ENCODE measurements around the gene GAK.
"Not testable (repeated sequence)": the region's sequence is repeated elsewhere in the genome, so short reads cannot be mapped to it uniquely, and the experiment has no call there.

GAK gene

DNA sequence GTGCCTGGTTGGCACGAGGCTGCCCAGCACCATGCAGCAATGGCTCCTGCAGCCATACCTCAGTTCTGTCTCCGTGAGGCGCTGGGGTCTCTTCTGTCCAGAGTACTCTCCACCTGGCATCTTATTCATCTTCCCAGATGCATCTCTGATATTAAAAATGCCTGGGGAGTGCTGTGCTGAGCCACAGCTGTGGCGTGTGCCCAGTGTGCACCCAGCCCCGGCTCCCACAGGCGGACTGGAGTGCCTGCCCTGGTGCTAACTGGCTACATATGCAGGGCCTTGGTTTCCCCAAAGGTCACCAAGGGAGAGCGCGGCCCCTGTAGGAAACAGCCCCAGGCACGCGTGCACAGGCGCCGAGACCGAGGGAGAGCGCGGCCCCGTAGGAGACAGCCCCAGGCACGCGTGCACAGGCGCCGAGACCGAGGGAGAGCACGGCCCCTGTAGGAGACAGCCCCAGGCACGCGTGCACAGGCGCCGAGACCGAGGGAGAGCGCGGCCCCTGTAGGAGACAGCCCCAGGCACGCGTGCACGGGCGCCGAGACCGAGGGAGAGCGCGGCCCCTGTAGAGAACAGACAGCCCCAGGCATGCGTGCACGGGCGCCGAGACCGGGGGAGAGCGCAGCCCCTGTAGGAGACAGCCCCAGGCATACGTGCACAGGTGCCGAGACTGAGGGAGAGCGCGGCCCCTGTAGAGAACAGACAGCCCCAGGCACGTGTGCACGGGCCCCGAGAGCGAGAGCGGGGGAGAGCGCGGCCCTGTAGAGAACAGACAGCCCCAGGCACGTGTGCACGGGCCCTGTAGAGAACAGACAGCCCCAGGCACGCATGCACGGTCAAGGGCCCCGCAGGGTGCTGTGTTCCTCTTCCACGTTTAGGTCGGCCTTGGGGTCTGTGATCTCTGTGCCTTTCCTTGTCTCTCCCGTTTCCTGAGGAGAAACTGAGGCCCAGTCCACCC is 14.7 kb upstream of the GAK start:
- H3K27ac ChIP-seq: no peak overlapping the region
- in situ Hi-C loops (cut with HindIII; ENCODE audit: low pct_ligation_motif_present, low sequenced_read_pairs): no loop called here
- H3K27me3 ChIP-seq (replicated peaks): no peaks in the 10 kb centered on the region
- TF ChIP-seq, protein P1, sequence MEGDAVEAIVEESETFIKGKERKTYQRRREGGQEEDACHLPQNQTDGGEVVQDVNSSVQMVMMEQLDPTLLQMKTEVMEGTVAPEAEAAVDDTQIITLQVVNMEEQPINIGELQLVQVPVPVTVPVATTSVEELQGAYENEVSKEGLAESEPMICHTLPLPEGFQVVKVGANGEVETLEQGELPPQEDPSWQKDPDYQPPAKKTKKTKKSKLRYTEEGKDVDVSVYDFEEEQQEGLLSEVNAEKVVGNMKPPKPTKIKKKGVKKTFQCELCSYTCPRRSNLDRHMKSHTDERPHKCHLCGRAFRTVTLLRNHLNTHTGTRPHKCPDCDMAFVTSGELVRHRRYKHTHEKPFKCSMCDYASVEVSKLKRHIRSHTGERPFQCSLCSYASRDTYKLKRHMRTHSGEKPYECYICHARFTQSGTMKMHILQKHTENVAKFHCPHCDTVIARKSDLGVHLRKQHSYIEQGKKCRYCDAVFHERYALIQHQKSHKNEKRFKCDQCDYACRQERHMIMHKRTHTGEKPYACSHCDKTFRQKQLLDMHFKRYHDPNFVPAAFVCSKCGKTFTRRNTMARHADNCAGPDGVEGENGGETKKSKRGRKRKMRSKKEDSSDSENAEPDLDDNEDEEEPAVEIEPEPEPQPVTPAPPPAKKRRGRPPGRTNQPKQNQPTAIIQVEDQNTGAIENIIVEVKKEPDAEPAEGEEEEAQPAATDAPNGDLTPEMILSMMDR (IDR thresholded peaks at IDR 0.05; ENCODE audit: low read depth, low read length, missing control alignments): no peak
- no peak overlapping the region for H3K4me3 ChIP-seq (ENCODE audit: low read depth, low read length)
- no peak for DNase-seq
- no peaks in the 10 kb centered on the region for H3K36me3 ChIP-seq (replicated peaks)

DNA sequence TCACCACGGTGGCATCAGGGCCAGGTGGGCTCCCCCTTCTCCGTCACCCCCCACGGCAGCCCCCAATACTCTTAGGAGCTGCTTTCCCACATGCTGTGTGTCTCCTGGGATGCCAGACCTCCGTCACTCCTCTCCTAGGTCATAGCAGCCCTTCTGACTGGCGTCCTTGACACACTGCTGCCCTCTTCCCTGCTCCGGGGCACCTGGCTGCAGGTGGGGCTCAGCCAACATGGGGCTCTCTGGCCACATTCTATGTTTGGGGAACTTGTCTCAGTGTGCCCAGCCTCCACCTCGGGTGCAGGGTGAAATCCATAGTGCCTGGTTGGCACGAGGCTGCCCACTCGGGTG is 14.0 kb upstream of the GAK start:
- Histone ChIP-seq H3K36me3 (replicated peaks) (no peaks in the 10 kb centered on the region), H3K27ac (no peak overlapping the region), H3K4me3 (ENCODE audit: low read depth, low read length) (no peak overlapping the region), H3K27me3 (replicated peaks) (no peaks in the 10 kb centered on the region)
- TF ChIP-seq, protein P1 (IDR thresholded peaks at IDR 0.05; ENCODE audit: low read depth, low read length, missing control alignments): no peak
- no peak for DNase-seq
- in situ Hi-C loops (cut with HindIII; ENCODE audit: low pct_ligation_motif_present, low sequenced_read_pairs): no loop called here

DNA sequence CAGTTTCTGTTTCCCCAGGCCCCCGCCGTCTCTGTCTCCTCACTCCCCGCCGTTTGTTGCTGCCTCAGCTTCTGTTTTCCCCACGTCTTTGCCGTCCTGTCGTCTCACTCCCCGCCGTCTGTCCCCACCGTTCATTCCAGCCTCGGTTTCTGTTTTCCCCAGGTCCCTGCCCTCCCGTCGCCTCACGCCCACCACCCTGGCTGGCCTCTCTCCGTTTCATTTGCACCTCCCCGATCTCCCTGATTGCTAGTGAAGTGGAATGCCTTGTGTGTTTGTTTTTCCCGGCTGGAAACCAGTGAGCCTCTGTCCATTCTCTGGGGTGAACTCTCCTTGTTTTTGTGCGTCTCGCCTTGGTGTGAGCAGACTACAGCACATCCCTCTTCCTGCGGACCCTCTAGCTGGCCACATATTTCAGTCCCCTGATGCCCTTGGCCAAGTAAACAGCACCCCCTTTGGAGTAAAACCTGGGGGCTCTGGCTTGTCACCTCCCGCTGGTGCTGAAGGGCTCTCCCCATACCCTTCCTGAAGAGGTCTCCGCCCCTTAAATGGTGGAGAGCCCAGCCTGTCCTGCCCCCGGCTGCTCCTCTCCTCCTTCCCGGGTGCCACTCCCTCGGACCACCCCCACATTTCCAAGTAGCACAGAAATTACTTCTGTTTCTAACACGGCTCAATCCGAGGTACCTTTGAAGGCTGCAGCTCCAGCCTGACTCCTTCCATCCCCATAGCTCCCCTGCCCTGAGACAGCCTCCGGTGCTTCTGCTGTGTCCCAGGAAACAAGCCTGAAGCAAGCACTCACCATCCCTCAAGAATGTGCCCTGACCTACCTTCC is 13.4 kb upstream of the GAK start:
- in situ Hi-C loops (cut with HindIII; ENCODE audit: low pct_ligation_motif_present, low sequenced_read_pairs): no loop called here
- no peak for DNase-seq

DNA sequence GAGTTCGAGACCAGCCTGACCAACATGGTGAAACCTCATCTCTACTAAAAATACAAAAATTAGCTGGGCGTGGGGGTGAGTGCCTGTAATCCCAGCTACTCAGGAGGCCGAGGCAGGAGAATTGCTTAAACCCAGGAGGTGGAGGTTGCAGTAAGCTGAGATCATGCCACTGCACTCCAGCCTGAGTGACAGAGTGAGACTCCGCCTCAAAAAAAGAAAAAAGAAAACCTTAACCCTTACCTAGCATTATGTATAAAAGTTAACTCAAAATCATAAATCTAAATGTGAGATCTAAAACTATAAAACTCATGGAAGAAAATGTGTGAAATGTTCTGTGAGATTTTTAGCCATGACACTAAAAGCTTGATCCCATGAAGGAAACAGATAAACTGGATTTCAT is 7.4 kb upstream of the GAK start:
- in situ Hi-C loops (cut with HindIII; ENCODE audit: low pct_ligation_motif_present, low sequenced_read_pairs); DNase-seq; H3K36me3 ChIP-seq (replicated peaks); H3K4me3 ChIP-seq (ENCODE audit: low read depth, low read length); H3K27ac ChIP-seq; H3K27me3 ChIP-seq (replicated peaks): not testable (repeated sequence)

More for the DNA sequence above, 13.4 kb upstream of the GAK start:
- TF ChIP-seq, protein P1 (IDR thresholded peaks at IDR 0.05; ENCODE audit: low read depth, low read length, missing control alignments): no peak
- H3K27me3 ChIP-seq (replicated peaks): no peaks in the 10 kb centered on the region
- no peak overlapping the region for H3K27ac ChIP-seq
- H3K4me3 ChIP-seq (ENCODE audit: low read depth, low read length): peak overlapping the region; percentile 32
- no peaks in the 10 kb centered on the region for H3K36me3 ChIP-seq (replicated peaks)

DNA sequence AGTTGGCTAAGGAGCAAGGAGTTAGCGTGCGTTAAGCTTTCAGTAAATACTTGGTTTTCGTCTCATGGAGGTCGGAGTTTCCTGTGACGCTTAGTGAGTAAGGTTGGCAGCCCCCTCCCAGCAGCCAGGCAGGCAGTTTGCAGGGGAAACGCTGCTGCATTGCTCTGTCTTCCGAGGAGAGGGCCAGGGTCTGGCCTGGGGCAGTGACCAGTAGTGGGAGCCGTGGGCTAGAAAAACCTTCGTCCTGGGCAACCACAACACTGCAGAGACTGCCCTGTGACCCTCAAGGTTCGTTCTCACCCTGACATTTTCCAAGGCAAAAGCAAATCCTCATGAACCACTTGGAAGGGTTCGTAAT is 576 bp upstream of the GAK start:
- TF ChIP-seq, protein P1 (IDR thresholded peaks at IDR 0.05; ENCODE audit: low read depth, low read length, missing control alignments): peak; percentile 42
- no peaks in the 10 kb centered on the region for H3K27me3 ChIP-seq (replicated peaks)
- H3K36me3 ChIP-seq (replicated peaks): no peaks in the 10 kb centered on the region
- H3K4me3 ChIP-seq (ENCODE audit: low read depth, low read length): peak overlapping the region; percentile 97
- H3K27ac ChIP-seq: peak overlapping the region; percentile 11
- no peak for DNase-seq
- in situ Hi-C loops (cut with HindIII; ENCODE audit: low pct_ligation_motif_present, low sequenced_read_pairs): no loop called here

Data from brain microvascular endothelial cell (primary cell).